Measurements from ENCODE around the gene EMX2. TPM values are rescaled to one million over a fixed set of nuclear protein-coding genes. Genes with fewer than 3 reads are reported as not detected.

EMX2 gene
- total and polyA plus RNA-seq, 10 of the 15 experiments (the other 5 are each of a cell fraction or from before 2014, with no cell fraction given): 0.12 TPM; not detected in 9

GRCh38 chr10:117511601-117512390, 30.8 kb upstream of the EMX2 start (continued):
- TF ChIP-seq ZBTB11 (CRISPR knock-in tag; IDR thresholded peaks at IDR 0.05) (no peak), NR2C2 (IDR thresholded peaks at IDR 0.05; ENCODE audit: borderline replicate concordance, control insufficient read depth, insufficient read length, low read depth) (no peak)

GRCh38 chr10:117514971-117515370, 27.6 kb upstream of the EMX2 start:
- ChIA-PET SMC1A (ENCODE audit: uncharacterized antibody, unreplicated experiment) (no interaction called here), RAD21 (ENCODE audit: unreplicated experiment) (no interaction called here), POLR2A (no interaction called here), CTCF (interaction anchor here (1.5 kb wide), 1 partner anchor 72 kb away, joined by 5 read pairs; no protein-coding TSS in a partner anchor)
- Histone ChIP-seq H3K9me3 (replicated peaks; ENCODE audit: control insufficient read depth, insufficient read depth, low read length) (no peaks in the 10 kb centered on the region), H2AFZ (ENCODE audit: control insufficient read depth, low read depth, low read length) (no peak overlapping the region), H3K4me1 (ENCODE audit: control insufficient read depth, insufficient read depth, low read length) (no peaks in the 10 kb centered on the region), H3K27ac (ENCODE audit: control insufficient read depth, insufficient read depth) (no peak overlapping the region), H3K4me2 (ENCODE audit: control insufficient read depth, insufficient read depth) (no peak overlapping the region), H3K79me2 (ENCODE audit: control insufficient read depth, insufficient read depth, low read length) (no peaks in the 10 kb centered on the region), H3K36me3 (ENCODE audit: control insufficient read depth in 2 of 2, insufficient read depth in 2 of 2, low read length in 1 of 2) (no peaks in the 10 kb centered on the region), H3K27me3 (replicated peaks in 1 of 2; ENCODE audit: control insufficient read depth in 2 of 2, insufficient read depth in 2 of 2, low read length in 1 of 2) (no peaks in the 10 kb centered on the region; a peak in 1 of 4 replicates), H3K9ac (ENCODE audit: control insufficient read depth, insufficient read depth, low read length) (no peak overlapping the region), H3K4me3 (no peak overlapping the region), H4K20me1 (ENCODE audit: control insufficient read depth, insufficient read depth) (no peaks in the 10 kb centered on the region)
- intact Hi-C loops (cut with micrococcal nuclease; ENCODE audit: unreplicated experiment) (no loop called here), in situ Hi-C loops (cut with MboI) (no loop called here)
- no peak for ATAC-seq
- no peak for FAIRE-seq
- WGBS (ENCODE audit: insufficient coverage, insufficient replicate concordance, low lambda C conversion rate, missing lambda C conversion rate): 9% methylated on average over 5 of the region's 5 CpGs
- no peak for DNase-seq (ENCODE audit: low read depth, low spot score)
- BruUV-seq (replicated peaks): no TSS peak
- no peak for TF ChIP-seq CEBPZ (IDR thresholded peaks at IDR 0.05; ENCODE audit: low read depth, low read length)
- TF ChIP-seq NRF1 (conservative IDR thresholded peaks at IDR 0.05; ENCODE audit: low read depth, low read length): no peak
- TF ChIP-seq YBX1 (IDR thresholded peaks at IDR 0.05): no peak
- TF ChIP-seq PBX3 (IDR thresholded peaks at IDR 0.05; ENCODE audit: insufficient replicate concordance, low read depth, low read length): no peak
- no peak for TF ChIP-seq ZNF274 (IDR thresholded peaks at IDR 0.05; ENCODE audit: insufficient read depth, insufficient read length)
- no peak for TF ChIP-seq POU2F2 (IDR thresholded peaks at IDR 0.05; ENCODE audit: borderline replicate concordance, low read depth, low read length)
- no peak for TF ChIP-seq YY1 (IDR thresholded peaks at IDR 0.05; ENCODE audit: low read depth, low read length)
- TF ChIP-seq MYC (IDR thresholded peaks at IDR 0.05; ENCODE audit: insufficient read depth, insufficient read length, insufficient replicate concordance, low read length, severe bottlenecking): no peak
- TF ChIP-seq POLR2AphosphoS2 (IDR thresholded peaks at IDR 0.05; ENCODE audit: low read depth, low read length): no peak
- no peak for TF ChIP-seq SMC3 (IDR thresholded peaks at IDR 0.05; ENCODE audit: borderline replicate concordance, low read length)
- no peak for TF ChIP-seq ZSCAN29 (IDR thresholded peaks at IDR 0.05)

Data from GM12878 (cell line).